ENCODE data around the gene ATP1A2. TPM values are rescaled to one million over a fixed set of nuclear protein-coding genes. Genes with fewer than 3 reads are reported as not detected.

ATP1A2 gene
- total and polyA plus RNA-seq, 2 experiments from 2014 or later = 4.9 to 17.7 TPM

DNA sequence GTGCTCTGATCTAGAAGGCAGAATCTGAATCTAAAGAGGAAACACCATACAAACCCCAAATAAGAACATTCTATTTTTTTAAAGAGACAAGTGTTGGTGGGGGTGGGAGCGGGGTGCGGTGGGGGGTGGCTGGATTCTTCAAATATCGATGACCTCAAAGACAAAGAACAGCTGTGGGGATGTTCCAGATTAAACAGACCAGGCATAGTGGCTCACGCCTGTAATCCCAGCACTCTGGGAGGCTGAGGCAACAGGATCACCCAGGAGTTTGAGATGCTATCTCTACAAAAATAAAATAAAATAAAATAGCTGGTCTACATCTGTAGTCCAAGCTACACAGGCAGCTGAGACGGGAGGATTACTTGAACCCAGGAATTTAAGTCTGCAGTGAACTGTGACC is 40.8 kb downstream of the ATP1A2 start (continued):
- TF ChIP-seq, protein P1, sequence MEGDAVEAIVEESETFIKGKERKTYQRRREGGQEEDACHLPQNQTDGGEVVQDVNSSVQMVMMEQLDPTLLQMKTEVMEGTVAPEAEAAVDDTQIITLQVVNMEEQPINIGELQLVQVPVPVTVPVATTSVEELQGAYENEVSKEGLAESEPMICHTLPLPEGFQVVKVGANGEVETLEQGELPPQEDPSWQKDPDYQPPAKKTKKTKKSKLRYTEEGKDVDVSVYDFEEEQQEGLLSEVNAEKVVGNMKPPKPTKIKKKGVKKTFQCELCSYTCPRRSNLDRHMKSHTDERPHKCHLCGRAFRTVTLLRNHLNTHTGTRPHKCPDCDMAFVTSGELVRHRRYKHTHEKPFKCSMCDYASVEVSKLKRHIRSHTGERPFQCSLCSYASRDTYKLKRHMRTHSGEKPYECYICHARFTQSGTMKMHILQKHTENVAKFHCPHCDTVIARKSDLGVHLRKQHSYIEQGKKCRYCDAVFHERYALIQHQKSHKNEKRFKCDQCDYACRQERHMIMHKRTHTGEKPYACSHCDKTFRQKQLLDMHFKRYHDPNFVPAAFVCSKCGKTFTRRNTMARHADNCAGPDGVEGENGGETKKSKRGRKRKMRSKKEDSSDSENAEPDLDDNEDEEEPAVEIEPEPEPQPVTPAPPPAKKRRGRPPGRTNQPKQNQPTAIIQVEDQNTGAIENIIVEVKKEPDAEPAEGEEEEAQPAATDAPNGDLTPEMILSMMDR (conservative IDR thresholded peaks at IDR 0.05; ENCODE audit: low read depth in 2 of 2) = no peak
- TF ChIP-seq CREB1 (CRISPR knock-in tag; IDR thresholded peaks at IDR 0.05; ENCODE audit: low read depth) = no peak
- no peak for TF ChIP-seq EZH2 (IDR thresholded peaks at IDR 0.05; ENCODE audit: low read depth, unreplicated experiment)
- TF ChIP-seq NANOG (IDR thresholded peaks at IDR 0.05; ENCODE audit: borderline replicate concordance) = no peak
- TF ChIP-seq STAT1 (IDR thresholded peaks at IDR 0.05; ENCODE audit: unreplicated experiment) = no peak
- TF ChIP-seq, protein P2, sequence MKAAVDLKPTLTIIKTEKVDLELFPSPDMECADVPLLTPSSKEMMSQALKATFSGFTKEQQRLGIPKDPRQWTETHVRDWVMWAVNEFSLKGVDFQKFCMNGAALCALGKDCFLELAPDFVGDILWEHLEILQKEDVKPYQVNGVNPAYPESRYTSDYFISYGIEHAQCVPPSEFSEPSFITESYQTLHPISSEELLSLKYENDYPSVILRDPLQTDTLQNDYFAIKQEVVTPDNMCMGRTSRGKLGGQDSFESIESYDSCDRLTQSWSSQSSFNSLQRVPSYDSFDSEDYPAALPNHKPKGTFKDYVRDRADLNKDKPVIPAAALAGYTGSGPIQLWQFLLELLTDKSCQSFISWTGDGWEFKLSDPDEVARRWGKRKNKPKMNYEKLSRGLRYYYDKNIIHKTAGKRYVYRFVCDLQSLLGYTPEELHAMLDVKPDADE (IDR thresholded peaks at IDR 0.05) = no peak
- no peak for TF ChIP-seq EZH2phosphoT487 (IDR thresholded peaks at IDR 0.05; ENCODE audit: unreplicated experiment)
- TF ChIP-seq ZNF114 (CRISPR knock-in tag; IDR thresholded peaks at IDR 0.05) = no peak

DNA sequence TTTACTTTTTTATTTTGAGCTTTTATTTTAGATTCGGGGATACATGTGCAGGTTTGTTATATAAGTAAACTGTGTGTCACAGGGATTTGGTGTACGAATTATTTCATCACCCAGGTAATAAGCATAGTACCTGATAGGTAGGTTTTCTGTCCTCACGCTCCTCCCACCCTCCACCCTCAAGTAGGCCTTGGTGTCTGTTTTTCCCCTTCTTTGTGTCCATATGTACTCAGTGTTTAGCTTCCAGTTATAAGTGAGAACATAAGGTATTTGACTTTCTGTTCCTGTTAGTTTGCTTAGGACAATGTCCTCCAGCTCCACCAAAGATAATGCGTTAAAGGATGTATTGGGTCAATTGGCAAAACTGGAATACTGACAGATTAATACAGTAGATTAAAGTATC is 41.6 kb downstream of the ATP1A2 start:
- Histone ChIP-seq H3K4me3 (no peak overlapping the region), H3K27ac (ENCODE audit: low read depth) (no peak overlapping the region), H3K9me2 (ENCODE audit: insufficient read depth) (0 out of 2 replicates have a peak, but pooled peaks cover 4% of the 10 kb centered on the region), H2AFZ (no peak overlapping the region), H3K36me3 (ENCODE audit: insufficient read depth) (no peaks in the 10 kb centered on the region), H3K27me3 (ENCODE audit: insufficient read depth) (no peaks in the 10 kb centered on the region), H3F3A (replicated peaks; ENCODE audit: low read depth) (no peaks in the 10 kb centered on the region), H3K4me1 (ENCODE audit: insufficient read depth) (no peaks in the 10 kb centered on the region; the same call in 1 of the 2 replicates), H3K79me2 (replicated peaks; ENCODE audit: insufficient read depth) (no peaks in the 10 kb centered on the region), H4K20me1 (replicated peaks; ENCODE audit: insufficient read depth) (no peaks in the 10 kb centered on the region), H3K4me2 (no peak overlapping the region)
- Mint-ChIP-seq H3K36me3 (ENCODE audit: low read depth) (no peaks in the 10 kb centered on the region), H3K9me3 (no peaks in the 10 kb centered on the region), H3K4me3 (no peak overlapping the region), H3K4me1 (peaks cover 3% of the 10 kb centered on the region; the same call in 2 of the 3 replicates), H3K27me3 (ENCODE audit: insufficient read depth, low read depth, poor library complexity) (peaks cover 9% of the 10 kb centered on the region), H3K27ac (no peak overlapping the region)
- DNase-seq (ENCODE audit: low spot score) (no peak), ATAC-seq (no peak)
- TF ChIP-seq CREB1 (CRISPR knock-in tag; IDR thresholded peaks at IDR 0.05; ENCODE audit: low read depth) (no peak), JUNB (IDR thresholded peaks at IDR 0.05; ENCODE audit: unreplicated experiment) (no peak)

DNA sequence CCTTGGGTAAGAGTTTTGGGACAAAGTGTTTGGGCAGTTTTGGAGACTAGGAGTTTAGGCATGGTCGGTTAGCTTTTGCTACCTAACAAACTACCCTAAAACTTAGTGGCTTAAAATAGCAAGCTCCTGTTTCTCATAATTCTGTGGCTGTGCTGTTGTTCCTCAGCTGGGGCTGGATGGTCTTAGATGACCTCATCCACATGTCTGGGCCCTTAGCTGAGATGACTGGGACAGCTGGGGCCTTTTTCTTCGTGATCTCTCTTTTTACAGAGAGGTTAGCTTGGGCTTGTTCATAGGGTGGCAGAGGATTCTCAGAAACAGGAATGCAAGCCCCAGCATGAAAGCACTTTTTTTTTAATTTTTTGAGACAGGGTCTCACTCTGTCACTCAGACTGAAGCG is 42.5 kb downstream of the ATP1A2 start:
- Histone ChIP-seq H3K9me2 (ENCODE audit: insufficient read depth) (0 out of 2 replicates have a peak, but pooled peaks cover 4% of the 10 kb centered on the region), H3K27me3 (ENCODE audit: insufficient read depth) (no peaks in the 10 kb centered on the region), H3K4me2 (no peak overlapping the region), H2AFZ (0 out of 2 replicates have a peak overlapping the region, but pooled peaks have one; percentile 7), H3K4me1 (ENCODE audit: insufficient read depth) (no peaks in the 10 kb centered on the region; the same call in 1 of the 2 replicates), H4K20me1 (replicated peaks; ENCODE audit: insufficient read depth) (no peaks in the 10 kb centered on the region), H3F3A (replicated peaks; ENCODE audit: low read depth) (no peaks in the 10 kb centered on the region), H3K27ac (ENCODE audit: low read depth) (no peak overlapping the region), H3K36me3 (ENCODE audit: insufficient read depth) (no peaks in the 10 kb centered on the region), H3K79me2 (replicated peaks; ENCODE audit: insufficient read depth) (no peaks in the 10 kb centered on the region), H3K4me3 (no peak overlapping the region)
- peaks cover 9% of the 10 kb centered on the region for H3K27me3 Mint-ChIP-seq (ENCODE audit: insufficient read depth, low read depth, poor library complexity)
- no peak for DNase-seq (ENCODE audit: low spot score)
- no peak overlapping the region for H3K27ac Mint-ChIP-seq
- H3K36me3 Mint-ChIP-seq (ENCODE audit: low read depth) = no peaks in the 10 kb centered on the region
- peaks cover 8% of the 10 kb centered on the region; the same call in 2 of the 3 replicates for H3K4me1 Mint-ChIP-seq
- H3K9me3 Mint-ChIP-seq = no peaks in the 10 kb centered on the region
- no peak for ATAC-seq
- H3K4me3 Mint-ChIP-seq = no peak overlapping the region
- no peak for TF ChIP-seq JUNB (IDR thresholded peaks at IDR 0.05; ENCODE audit: unreplicated experiment)
- TF ChIP-seq STAT1 (IDR thresholded peaks at IDR 0.05; ENCODE audit: unreplicated experiment) = no peak
- no peak for TF ChIP-seq POLR2AphosphoS5 (IDR thresholded peaks at IDR 0.05; ENCODE audit: low read depth)
- TF ChIP-seq, protein P3, sequence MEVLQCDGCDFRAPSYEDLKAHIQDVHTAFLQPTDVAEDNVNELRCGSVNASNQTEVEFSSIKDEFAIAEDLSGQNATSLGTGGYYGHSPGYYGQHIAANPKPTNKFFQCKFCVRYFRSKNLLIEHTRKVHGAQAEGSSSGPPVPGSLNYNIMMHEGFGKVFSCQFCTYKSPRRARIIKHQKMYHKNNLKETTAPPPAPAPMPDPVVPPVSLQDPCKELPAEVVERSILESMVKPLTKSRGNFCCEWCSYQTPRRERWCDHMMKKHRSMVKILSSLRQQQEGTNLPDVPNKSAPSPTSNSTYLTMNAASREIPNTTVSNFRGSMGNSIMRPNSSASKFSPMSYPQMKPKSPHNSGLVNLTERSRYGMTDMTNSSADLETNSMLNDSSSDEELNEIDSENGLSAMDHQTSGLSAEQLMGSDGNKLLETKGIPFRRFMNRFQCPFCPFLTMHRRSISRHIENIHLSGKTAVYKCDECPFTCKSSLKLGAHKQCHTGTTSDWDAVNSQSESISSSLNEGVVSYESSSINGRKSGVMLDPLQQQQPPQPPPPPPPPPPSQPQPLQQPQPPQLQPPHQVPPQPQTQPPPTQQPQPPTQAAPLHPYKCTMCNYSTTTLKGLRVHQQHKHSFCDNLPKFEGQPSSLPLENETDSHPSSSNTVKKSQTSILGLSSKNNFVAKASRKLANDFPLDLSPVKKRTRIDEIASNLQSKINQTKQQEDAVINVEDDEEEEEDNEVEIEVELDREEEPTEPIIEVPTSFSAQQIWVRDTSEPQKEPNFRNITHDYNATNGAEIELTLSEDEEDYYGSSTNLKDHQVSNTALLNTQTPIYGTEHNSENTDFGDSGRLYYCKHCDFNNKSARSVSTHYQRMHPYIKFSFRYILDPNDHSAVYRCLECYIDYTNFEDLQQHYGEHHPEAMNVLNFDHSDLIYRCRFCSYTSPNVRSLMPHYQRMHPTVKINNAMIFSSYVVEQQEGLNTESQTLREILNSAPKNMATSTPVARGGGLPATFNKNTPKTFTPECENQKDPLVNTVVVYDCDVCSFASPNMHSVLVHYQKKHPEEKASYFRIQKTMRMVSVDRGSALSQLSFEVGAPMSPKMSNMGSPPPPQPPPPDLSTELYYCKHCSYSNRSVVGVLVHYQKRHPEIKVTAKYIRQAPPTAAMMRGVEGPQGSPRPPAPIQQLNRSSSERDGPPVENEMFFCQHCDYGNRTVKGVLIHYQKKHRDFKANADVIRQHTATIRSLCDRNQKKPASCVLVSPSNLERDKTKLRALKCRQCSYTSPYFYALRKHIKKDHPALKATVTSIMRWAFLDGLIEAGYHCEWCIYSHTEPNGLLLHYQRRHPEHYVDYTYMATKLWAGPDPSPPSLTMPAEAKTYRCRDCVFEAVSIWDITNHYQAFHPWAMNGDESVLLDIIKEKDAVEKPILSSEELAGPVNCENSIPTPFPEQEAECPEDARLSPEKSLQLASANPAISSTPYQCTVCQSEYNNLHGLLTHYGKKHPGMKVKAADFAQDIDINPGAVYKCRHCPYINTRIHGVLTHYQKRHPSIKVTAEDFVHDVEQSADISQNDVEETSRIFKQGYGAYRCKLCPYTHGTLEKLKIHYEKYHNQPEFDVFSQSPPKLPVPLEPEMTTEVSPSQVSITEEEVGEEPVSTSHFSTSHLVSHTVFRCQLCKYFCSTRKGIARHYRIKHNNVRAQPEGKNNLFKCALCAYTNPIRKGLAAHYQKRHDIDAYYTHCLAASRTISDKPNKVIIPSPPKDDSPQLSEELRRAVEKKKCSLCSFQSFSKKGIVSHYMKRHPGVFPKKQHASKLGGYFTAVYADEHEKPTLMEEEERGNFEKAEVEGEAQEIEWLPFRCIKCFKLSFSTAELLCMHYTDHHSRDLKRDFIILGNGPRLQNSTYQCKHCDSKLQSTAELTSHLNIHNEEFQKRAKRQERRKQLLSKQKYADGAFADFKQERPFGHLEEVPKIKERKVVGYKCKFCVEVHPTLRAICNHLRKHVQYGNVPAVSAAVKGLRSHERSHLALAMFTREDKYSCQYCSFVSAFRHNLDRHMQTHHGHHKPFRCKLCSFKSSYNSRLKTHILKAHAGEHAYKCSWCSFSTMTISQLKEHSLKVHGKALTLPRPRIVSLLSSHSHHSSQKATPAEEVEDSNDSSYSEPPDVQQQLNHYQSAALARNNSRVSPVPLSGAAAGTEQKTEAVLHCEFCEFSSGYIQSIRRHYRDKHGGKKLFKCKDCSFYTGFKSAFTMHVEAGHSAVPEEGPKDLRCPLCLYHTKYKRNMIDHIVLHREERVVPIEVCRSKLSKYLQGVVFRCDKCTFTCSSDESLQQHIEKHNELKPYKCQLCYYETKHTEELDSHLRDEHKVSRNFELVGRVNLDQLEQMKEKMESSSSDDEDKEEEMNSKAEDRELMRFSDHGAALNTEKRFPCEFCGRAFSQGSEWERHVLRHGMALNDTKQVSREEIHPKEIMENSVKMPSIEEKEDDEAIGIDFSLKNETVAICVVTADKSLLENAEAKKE (CRISPR knock-in tag; IDR thresholded peaks at IDR 0.05) = no peak
- no peak for TF ChIP-seq EZH2phosphoT487 (IDR thresholded peaks at IDR 0.05; ENCODE audit: unreplicated experiment)
- no peak for TF ChIP-seq ZNF331 (CRISPR knock-in tag; IDR thresholded peaks at IDR 0.05; ENCODE audit: low read depth)
